HepG2 (cell line): Measurements from ENCODE around the gene FHIT.

ENCODE experiments used
- CHD4 ChIP-seq: fragments of 200-600 bp; sonication (generic); IDR thresholded peaks from 2 replicates; pipeline ENCODE4 v1.7.0; 2017; ENCODE audit warnings: mild to moderate bottlenecking, low read length, borderline replicate concordance
- EP300 ChIP-seq, 3 experiments: sonication (generic) in 1 of 3; formaldehyde crosslinking in 1 of 3; IDR thresholded peaks; 2 replicates each; pipeline versions ENCODE4 v1.5.1 to v1.6.1; 2011 to 2020; ENCODE audit warnings: low read depth in 2 of 3, low read length in 2 of 3, borderline replicate concordance in 1 of 3, improper control_type of control experiment in 1 of 3, mild to moderate bottlenecking in 1 of 3, missing genetic modification reagents in 1 of 3, moderate library complexity in 1 of 3
- GTF2F1 ChIP-seq: fragments of 150-350 bp; IDR thresholded peaks from 2 replicates; pipeline ENCODE4 v1.6.1; 2014; ENCODE audit warnings: low read length
- MEIS1 ChIP-seq: sonication (generic); formaldehyde crosslinking; IDR thresholded peaks from 2 replicates; pipeline ENCODE4 v1.9.0; 2021; ENCODE audit warnings: mild to moderate bottlenecking, missing genetic modification reagents, moderate library complexity, borderline replicate concordance
- SMARCC2 ChIP-seq: fragments of 450-650 bp; IDR thresholded peaks from 2 replicates; pipeline ENCODE4 v1.6.1; 2017; ENCODE audit warnings: antibody characterized with exemption, mild to moderate bottlenecking
- TAF1 ChIP-seq: sonication (generic); formaldehyde crosslinking; IDR thresholded peaks from 2 replicates; pipeline ENCODE4 v1.4.0; 2020; ENCODE audit warnings: missing genetic modification reagents
- TSC22D2 ChIP-seq: sonication (generic); formaldehyde crosslinking; IDR thresholded peaks from 2 replicates; pipeline ENCODE4 v1.5.1; 2020; ENCODE audit warnings: missing genetic modification reagents, mild to moderate bottlenecking, borderline replicate concordance
- U2AF1 ChIP-seq: fragments of 200-400 bp; formaldehyde crosslinking; optimal IDR thresholded peaks from 2 replicates; pipeline ENCODE3; 2017; ENCODE audit warnings: mild to moderate bottlenecking, low read depth, low read length
- ZFYVE20 ChIP-seq: sonication (generic); formaldehyde crosslinking; IDR thresholded peaks from 2 replicates; pipeline ENCODE4 v1.8.0; 2023; ENCODE audit warnings: low read depth, mild to moderate bottlenecking, moderate library complexity, missing genetic modification reagents, borderline replicate concordance
- ZNF205 ChIP-seq: IDR thresholded peaks from 2 replicates; pipeline ENCODE4 v1.6.1; 2018; ENCODE audit warnings: missing biosample characterization, missing genetic modification reagents
- ZNF558 ChIP-seq: sonication (generic); formaldehyde crosslinking; IDR thresholded peaks from 2 replicates; pipeline ENCODE4 v1.9.0; 2022; ENCODE audit warnings: mild to moderate bottlenecking, missing genetic modification reagents, borderline replicate concordance
- TF ChIP-seq, protein P1 (sequence below): sonication (generic); formaldehyde crosslinking; IDR thresholded peaks from 2 replicates; pipeline ENCODE4 v1.5.0; 2020; ENCODE audit warnings: mild to moderate bottlenecking, missing genetic modification reagents, moderate library complexity
- TF ChIP-seq, protein P2 (sequence below): sonication (generic); formaldehyde crosslinking; IDR thresholded peaks from 2 replicates; pipeline ENCODE4 v1.8.1; 2023; ENCODE audit warnings: mild to moderate bottlenecking, missing genetic modification reagents
- TF ChIP-seq, protein P3 (sequence below): sonication (generic); formaldehyde crosslinking; IDR thresholded peaks from 2 replicates; pipeline ENCODE4 v1.9.0; 2021; ENCODE audit warnings: missing genetic modification reagents, borderline replicate concordance

DNA sequence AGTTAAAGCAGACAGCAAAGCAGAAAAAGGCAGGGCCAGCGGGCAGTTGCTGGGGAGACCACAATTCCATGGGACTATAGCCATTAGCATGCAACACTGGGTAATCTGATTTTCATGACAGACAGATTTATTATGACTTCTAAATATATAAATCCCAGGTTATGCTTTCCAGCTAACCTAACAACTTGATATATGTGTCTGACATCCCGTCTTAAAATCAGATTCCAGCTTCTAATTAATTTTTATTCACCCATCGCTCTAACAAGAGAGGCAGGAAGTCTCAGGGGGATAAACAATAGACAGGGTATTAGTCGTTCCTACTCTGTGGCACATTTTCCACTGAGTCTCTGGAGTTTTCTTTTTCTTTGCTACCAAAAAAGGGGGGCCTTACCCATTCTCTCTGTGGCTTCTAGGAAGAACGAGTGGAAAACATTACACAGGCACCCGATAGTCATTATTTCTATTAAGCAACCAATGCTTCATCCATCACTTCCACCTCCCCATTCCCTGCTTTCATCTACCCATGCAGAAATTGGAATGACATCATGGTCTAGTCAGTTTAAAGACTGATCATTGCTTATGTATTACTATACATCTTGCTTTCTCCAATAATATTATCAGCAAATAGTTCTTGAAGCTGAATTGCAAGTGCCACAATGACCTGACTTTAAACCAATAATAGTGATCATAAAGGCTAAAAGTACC, 173.1 kb downstream of the FHIT start:
- no peak for TF ChIP-seq ZNF205 (CRISPR knock-in tag)
- TF ChIP-seq ZNF558, result no peak
- TF ChIP-seq EP300 (IDR thresholded peaks at IDR 0.05; ENCODE audit: low read depth in 2 of 2, low read length in 2 of 2), result no peak
- TF ChIP-seq EP300 (CRISPR knock-in tag; IDR thresholded peaks at IDR 0.05; ENCODE audit: borderline replicate concordance), result no peak
- TF ChIP-seq GTF2F1, result no peak
- TF ChIP-seq MEIS1, result no peak
- TF ChIP-seq SMARCC2, result no peak
- TF ChIP-seq, protein P1, sequence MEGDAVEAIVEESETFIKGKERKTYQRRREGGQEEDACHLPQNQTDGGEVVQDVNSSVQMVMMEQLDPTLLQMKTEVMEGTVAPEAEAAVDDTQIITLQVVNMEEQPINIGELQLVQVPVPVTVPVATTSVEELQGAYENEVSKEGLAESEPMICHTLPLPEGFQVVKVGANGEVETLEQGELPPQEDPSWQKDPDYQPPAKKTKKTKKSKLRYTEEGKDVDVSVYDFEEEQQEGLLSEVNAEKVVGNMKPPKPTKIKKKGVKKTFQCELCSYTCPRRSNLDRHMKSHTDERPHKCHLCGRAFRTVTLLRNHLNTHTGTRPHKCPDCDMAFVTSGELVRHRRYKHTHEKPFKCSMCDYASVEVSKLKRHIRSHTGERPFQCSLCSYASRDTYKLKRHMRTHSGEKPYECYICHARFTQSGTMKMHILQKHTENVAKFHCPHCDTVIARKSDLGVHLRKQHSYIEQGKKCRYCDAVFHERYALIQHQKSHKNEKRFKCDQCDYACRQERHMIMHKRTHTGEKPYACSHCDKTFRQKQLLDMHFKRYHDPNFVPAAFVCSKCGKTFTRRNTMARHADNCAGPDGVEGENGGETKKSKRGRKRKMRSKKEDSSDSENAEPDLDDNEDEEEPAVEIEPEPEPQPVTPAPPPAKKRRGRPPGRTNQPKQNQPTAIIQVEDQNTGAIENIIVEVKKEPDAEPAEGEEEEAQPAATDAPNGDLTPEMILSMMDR (CRISPR knock-in tag), result no peak
- no peak for TF ChIP-seq CHD4
- no peak for TF ChIP-seq ZFYVE20 (CRISPR knock-in tag)
- no peak for TF ChIP-seq TSC22D2 (CRISPR knock-in tag)
- no peak for TF ChIP-seq TAF1 (CRISPR knock-in tag)
- no peak for TF ChIP-seq U2AF1
- TF ChIP-seq, protein P2, sequence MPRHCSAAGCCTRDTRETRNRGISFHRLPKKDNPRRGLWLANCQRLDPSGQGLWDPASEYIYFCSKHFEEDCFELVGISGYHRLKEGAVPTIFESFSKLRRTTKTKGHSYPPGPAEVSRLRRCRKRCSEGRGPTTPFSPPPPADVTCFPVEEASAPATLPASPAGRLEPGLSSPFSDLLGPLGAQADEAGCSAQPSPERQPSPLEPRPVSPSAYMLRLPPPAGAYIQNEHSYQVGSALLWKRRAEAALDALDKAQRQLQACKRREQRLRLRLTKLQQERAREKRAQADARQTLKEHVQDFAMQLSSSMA (CRISPR knock-in tag), result no peak
- TF ChIP-seq, protein P3, sequence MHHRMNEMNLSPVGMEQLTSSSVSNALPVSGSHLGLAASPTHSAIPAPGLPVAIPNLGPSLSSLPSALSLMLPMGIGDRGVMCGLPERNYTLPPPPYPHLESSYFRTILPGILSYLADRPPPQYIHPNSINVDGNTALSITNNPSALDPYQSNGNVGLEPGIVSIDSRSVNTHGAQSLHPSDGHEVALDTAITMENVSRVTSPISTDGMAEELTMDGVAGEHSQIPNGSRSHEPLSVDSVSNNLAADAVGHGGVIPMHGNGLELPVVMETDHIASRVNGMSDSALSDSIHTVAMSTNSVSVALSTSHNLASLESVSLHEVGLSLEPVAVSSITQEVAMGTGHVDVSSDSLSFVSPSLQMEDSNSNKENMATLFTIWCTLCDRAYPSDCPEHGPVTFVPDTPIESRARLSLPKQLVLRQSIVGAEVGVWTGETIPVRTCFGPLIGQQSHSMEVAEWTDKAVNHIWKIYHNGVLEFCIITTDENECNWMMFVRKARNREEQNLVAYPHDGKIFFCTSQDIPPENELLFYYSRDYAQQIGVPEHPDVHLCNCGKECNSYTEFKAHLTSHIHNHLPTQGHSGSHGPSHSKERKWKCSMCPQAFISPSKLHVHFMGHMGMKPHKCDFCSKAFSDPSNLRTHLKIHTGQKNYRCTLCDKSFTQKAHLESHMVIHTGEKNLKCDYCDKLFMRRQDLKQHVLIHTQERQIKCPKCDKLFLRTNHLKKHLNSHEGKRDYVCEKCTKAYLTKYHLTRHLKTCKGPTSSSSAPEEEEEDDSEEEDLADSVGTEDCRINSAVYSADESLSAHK (CRISPR knock-in tag), result no peak
